H1 (cell line): Measurements from ENCODE around the gene ARID1B. TPM values are rescaled to one million over a fixed set of nuclear protein-coding genes. Genes with fewer than 3 reads are reported as not detected.

Experiments used
- CTCF ChIA-PET: fragments of 300-600 bp; sonication (Branson Sonifier 250); formaldehyde crosslinking; loops from one replicate; lab custom pipeline; 2021; ENCODE audit not compliant: partially characterized antibody; lab: Charles Lee
- POLR2A ChIA-PET: fragments of 300-600 bp; sonication (Branson Sonifier 250); formaldehyde crosslinking; loops from one replicate; lab custom pipeline; 2021; ENCODE audit warnings: inconsistent platforms; ENCODE audit not compliant: partially characterized antibody; lab: Charles Lee
- DNase-seq, 2 experiments: peaks; one replicate each; pipeline versions ENCODE4 v3.0.0 to v3.0.0-alpha.2; 2010 to 2022; ENCODE audit warnings: low spot score in 2 of 2, low read depth in 1 of 2, mixed read lengths in 1 of 2
- FAIRE-seq: peaks from 2 replicates; lab custom pipeline; 2011; peaks lifted over from hg19 to GRCh38; lab: Jason Lieb, UNC
- H2AFZ ChIP-seq: 2 replicates; pipeline ENCODE4 v1.8.1; 2012; ENCODE audit warnings: low read length, inconsistent platforms
- H2AK5ac ChIP-seq: 2 replicates; pipeline ENCODE4 v1.6.1; 2013; ENCODE audit warnings: low read depth, low read length
- H2BK120ac ChIP-seq: replicated peaks from 2 replicates; pipeline ENCODE3; 2013; ENCODE audit warnings: low read depth, low read length, inconsistent platforms
- H2BK12ac ChIP-seq: 2 replicates; pipeline ENCODE4 v1.6.1; 2013; ENCODE audit warnings: low read depth, low read length
- H2BK15ac ChIP-seq: 2 replicates; pipeline ENCODE4 v1.6.1; 2013; ENCODE audit warnings: low read length
- H2BK20ac ChIP-seq: 2 replicates; pipeline ENCODE4 v1.6.1; 2013; ENCODE audit warnings: low read length
- H2BK5ac ChIP-seq: 2 replicates; pipeline ENCODE4 v1.6.1; 2013; ENCODE audit warnings: low read depth, low read length
- H3K14ac ChIP-seq: 2 replicates; pipeline ENCODE4 v1.6.1; 2013; ENCODE audit warnings: inconsistent platforms; ENCODE audit not compliant: insufficient read length
- H3K18ac ChIP-seq: 2 replicates; pipeline ENCODE4 v1.6.1; 2013; ENCODE audit warnings: low read length; ENCODE audit errors: extremely low read depth
- H3K23ac ChIP-seq: 2 replicates; pipeline ENCODE4 v1.6.1; 2013; ENCODE audit warnings: inconsistent platforms; ENCODE audit not compliant: insufficient read length
- H3K23me2 ChIP-seq: 2 replicates; pipeline ENCODE4 v1.6.1; 2013; ENCODE audit warnings: low read depth, low read length
- H3K27ac ChIP-seq: 2 replicates; pipeline ENCODE4 v1.6.1; 2011; ENCODE audit warnings: low read depth, low read length, inconsistent platforms
- H3K27me3 ChIP-seq, 4 experiments: replicated peaks in 1 of 4; 1 replicate in 1 of 4; 2 replicates in 3 of 4; pipeline versions ENCODE4 v1.6.1 to v1.8.1; 2011 to 2013; ENCODE audit warnings: low read length in 3 of 4, mild to moderate bottlenecking in 3 of 4, inconsistent platforms in 2 of 4, mixed read lengths in 2 of 4, moderate library complexity in 1 of 4; ENCODE audit not compliant: control insufficient read depth in 3 of 4, insufficient read depth in 3 of 4; ENCODE audit errors: extremely low read depth in 1 of 4
- H3K36me3 ChIP-seq, 4 experiments: 2 replicates each; pipeline versions ENCODE4 v1.6.1 to v1.8.1; 2011 to 2013; ENCODE audit warnings: mild to moderate bottlenecking in 4 of 4, low read length in 3 of 4, moderate library complexity in 2 of 4, control low read depth in 1 of 4, inconsistent platforms in 1 of 4; ENCODE audit not compliant: insufficient read depth in 4 of 4, control insufficient read depth in 2 of 4
- H3K4ac ChIP-seq: replicated peaks from 2 replicates; pipeline ENCODE3; 2013; ENCODE audit warnings: low read length, low read depth, mixed read lengths, inconsistent platforms; ENCODE audit not compliant: insufficient read length
- H3K4me1 ChIP-seq, 4 experiments: replicated peaks in 1 of 4; 1 replicate in 1 of 4; 2 replicates in 3 of 4; pipeline versions ENCODE4 v1.6.1 to v1.8.1; 2011 to 2013; ENCODE audit warnings: low read length in 3 of 4, inconsistent platforms in 2 of 4, mixed read lengths in 1 of 4; ENCODE audit not compliant: insufficient read depth in 4 of 4, control insufficient read depth in 3 of 4
- H3K4me2 ChIP-seq, 2 experiments: 2 replicates each; pipeline versions ENCODE4 v1.6.1 to v1.8.1; 2011 to 2013; ENCODE audit warnings: low read depth in 2 of 2, low read length in 2 of 2, control low read depth in 1 of 2, inconsistent platforms in 1 of 2, mild to moderate bottlenecking in 1 of 2; ENCODE audit not compliant: insufficient read depth in 1 of 2
- H3K4me3 ChIP-seq, 4 experiments: fragments of 200-600, 300-600 bp in 1 of 4; sonication (generic), shearing (Covaris generic), sonication (Bioruptor Twin) in 1 of 4; 2 replicates each; pipeline versions ENCODE4 v1.5.1 to v1.8.1; 2011 to 2016; ENCODE audit warnings: low read length in 4 of 4, low read depth in 3 of 4, control low read depth in 2 of 4, inconsistent platforms in 2 of 4, mild to moderate bottlenecking in 2 of 4, mixed read lengths in 1 of 4, moderate library complexity in 1 of 4; ENCODE audit not compliant: insufficient read depth in 2 of 4; ENCODE audit errors: extremely low read depth in 1 of 4
- H3K56ac ChIP-seq: replicated peaks from 2 replicates; pipeline ENCODE3; 2013; ENCODE audit warnings: low read depth, mild to moderate bottlenecking, mixed read lengths, low read length, inconsistent platforms; ENCODE audit not compliant: insufficient read length
- H3K79me1 ChIP-seq: 2 replicates; pipeline ENCODE4 v1.6.1; 2013; ENCODE audit warnings: low read depth, low read length, control low read depth
- H3K79me2 ChIP-seq, 2 experiments: 2 replicates each; pipeline versions ENCODE4 v1.6.1 to v1.8.1; 2012 to 2013; ENCODE audit warnings: low read length in 2 of 2, mild to moderate bottlenecking in 2 of 2, inconsistent platforms in 1 of 2; ENCODE audit not compliant: insufficient read depth in 2 of 2, control insufficient read depth in 1 of 2
- H3K9ac ChIP-seq, 4 experiments: replicated peaks in 1 of 4; 1 replicate in 1 of 4; 2 replicates in 3 of 4; pipeline versions ENCODE4 v1.6.1 to v1.8.1; 2011 to 2013; ENCODE audit warnings: low read depth in 3 of 4, low read length in 3 of 4, control low read depth in 2 of 4, mild to moderate bottlenecking in 2 of 4, moderate library complexity in 2 of 4, inconsistent platforms in 1 of 4; ENCODE audit errors: extremely low read depth in 1 of 4
- H3K9me3 ChIP-seq, 2 experiments: 2 replicates each; pipeline versions ENCODE4 v1.6.1 to v1.8.1; 2012 to 2013; ENCODE audit warnings: mild to moderate bottlenecking in 2 of 2, moderate library complexity in 2 of 2, control low read depth in 1 of 2, inconsistent platforms in 1 of 2, low read depth in 1 of 2, low read length in 1 of 2, mixed read lengths in 1 of 2; ENCODE audit not compliant: insufficient read depth in 2 of 2
- H4K20me1 ChIP-seq, 2 experiments: replicated peaks in 1 of 2; 2 replicates each; pipeline versions ENCODE3 to v1.8.1; 2011 to 2013; ENCODE audit warnings: inconsistent platforms in 2 of 2, low read length in 2 of 2, mild to moderate bottlenecking in 1 of 2; ENCODE audit not compliant: insufficient read depth in 2 of 2, control insufficient read depth in 1 of 2
- H4K5ac ChIP-seq: 2 replicates; pipeline ENCODE4 v1.6.1; 2013; ENCODE audit warnings: low read length, low read depth, mixed read lengths, inconsistent platforms; ENCODE audit not compliant: insufficient read length
- H4K8ac ChIP-seq: 2 replicates; pipeline ENCODE4 v1.8.0; 2013; ENCODE audit warnings: mild to moderate bottlenecking, moderate library complexity, low read length, inconsistent platforms; ENCODE audit not compliant: insufficient read depth; ENCODE audit errors: extremely low read depth
- H4K91ac ChIP-seq: replicated peaks from 2 replicates; pipeline ENCODE3; 2013; ENCODE audit warnings: low read length, mixed read lengths, inconsistent platforms; ENCODE audit not compliant: insufficient read length
- GTF2F1 ChIP-seq: IDR thresholded peaks from 2 replicates; pipeline ENCODE4 v1.6.1; 2012; ENCODE audit warnings: low read depth, low read length, improper control_type of control experiment, borderline replicate concordance
- JUN ChIP-seq: IDR thresholded peaks from 2 replicates; pipeline ENCODE4 v1.6.1; 2011; ENCODE audit warnings: low read depth, mild to moderate bottlenecking, improper control_type of control experiment, low read length
- TAF7 ChIP-seq: optimal IDR thresholded peaks from 2 replicates; pipeline ENCODE3; 2011; ENCODE audit warnings: low read depth, mild to moderate bottlenecking, inconsistent platforms, low read length, moderate library complexity, borderline replicate concordance
- TEAD4 ChIP-seq: IDR thresholded peaks from 2 replicates; pipeline ENCODE4 v1.6.1; 2012; ENCODE audit warnings: low read depth, low read length, inconsistent platforms, mixed read lengths
- WGBS, 2 experiments: shearing (Covaris generic) in 1 of 2; methylation state at CpG; one replicate each; pipeline versions ENCODE4 v1.1.6 to v1.1.7; 2013 to 2015; ENCODE audit warnings: low lambda C conversion rate in 2 of 2, mixed read lengths in 2 of 2, inconsistent platforms in 1 of 2, low coverage in 1 of 2, missing lambda C conversion rate in 1 of 2; ENCODE audit not compliant: insufficient replicate concordance in 2 of 2, insufficient coverage in 1 of 2, insufficient read length in 1 of 2; ENCODE audit errors: extremely low coverage in 1 of 2, missing lambda C conversion rate in 1 of 2; 5-methylcytosine and 5-hydroxymethylcytosine counted together
- polyA plus RNA-seq, 7 experiments: library from polyadenylated mRNA; depleted of rRNA in 3 of 7; stranded (reverse) in 5 of 7; unstranded in 2 of 7; fragments of >200 nt in 5 of 7; fragments of 200-250 nt in 2 of 7; gene quantifications; 1 replicate in 5 of 7; 2 replicates in 1 of 7; 4 replicates in 1 of 7; pipeline versions ENCODE4 v1.2.1 to v1.2.3, GENCODE V29; 2011 to 2013; ENCODE audit warnings: missing spikeins in 2 of 7, mixed read lengths in 2 of 7
- total RNA-seq: library from RNA; stranded (reverse); fragmentation: NEBNext Ultra II Directional; extraction: Animal tissue kit (Norgen Biotek cat#: 25700); gene quantifications from 2 replicates; pipeline ENCODE4 v1.2.1, GENCODE V29; 2021
- TF ChIP-seq, protein P1 (sequence below): IDR thresholded peaks from 2 replicates; pipeline ENCODE4 v1.6.1; 2011; ENCODE audit warnings: low read length, improper control_type of control experiment

The ARID1B gene
- total and polyA plus RNA-seq, 2 of the 8 experiments (the other 6 are each of a cell fraction or from before 2014, with no cell fraction given): 24.3 to 70.3 TPM

DNA sequence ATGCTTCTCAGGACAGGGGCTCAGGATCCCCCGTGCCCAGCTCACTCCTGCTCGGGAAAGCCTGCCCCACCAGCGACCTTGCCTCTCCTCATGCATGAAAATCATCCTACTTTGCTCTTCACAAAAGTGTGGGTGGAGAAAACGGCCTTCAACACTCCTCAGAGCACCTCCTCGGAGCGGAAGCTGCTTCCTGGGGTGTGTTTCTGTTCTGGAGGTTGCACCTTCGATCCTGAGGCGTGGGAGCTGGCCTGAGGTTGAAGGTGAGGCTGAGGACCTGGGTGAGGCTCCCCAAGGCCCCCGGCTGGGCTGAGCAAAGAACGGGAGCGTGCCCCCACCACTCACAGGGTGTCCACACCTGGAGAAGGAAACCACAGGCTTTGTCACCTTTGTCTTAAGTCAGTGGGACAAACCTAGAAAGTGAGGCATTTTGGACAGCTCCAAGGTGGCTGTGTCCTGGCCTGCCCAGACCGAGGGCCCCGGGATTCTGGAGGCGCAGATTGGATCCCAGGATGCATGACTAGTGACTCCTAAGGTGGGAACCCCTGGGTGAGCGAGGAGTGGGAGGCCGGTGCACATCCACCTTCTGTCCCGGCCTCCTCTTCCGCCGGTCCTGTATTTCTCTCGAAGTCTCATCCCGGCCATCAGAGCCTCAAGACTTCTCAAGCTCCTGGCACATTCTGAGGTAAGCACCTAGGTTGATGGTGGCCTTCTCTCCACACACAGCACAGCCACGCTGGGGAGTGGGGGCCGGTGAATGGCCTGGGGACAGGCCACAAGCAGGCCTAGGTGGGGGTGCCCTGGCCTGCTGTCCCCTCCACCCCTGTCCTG, 441.4 kb downstream of the ARID1B start:
- H3K27me3 ChIP-seq: peaks cover 0 to 2% (median 0%) of the 10 kb centered on the region in 4 experiments; a peak in 1 of 7 replicates
- no peaks in the 10 kb centered on the region for H3K36me3 ChIP-seq
- no peak overlapping the region for H3K4me2 ChIP-seq
- no peak overlapping the region for H2BK15ac ChIP-seq
- FAIRE-seq: no peak
- H2AK5ac ChIP-seq: no peak overlapping the region
- no peak overlapping the region for H3K18ac ChIP-seq
- no peak overlapping the region for H3K27ac ChIP-seq
- H2BK5ac ChIP-seq: no peak overlapping the region
- no peak overlapping the region for H3K4ac ChIP-seq
- H3K79me1 ChIP-seq: no peaks in the 10 kb centered on the region
- ChIA-PET CTCF (interaction anchor here (0.6 to 2.6 kb wide), 7 partner anchors 8 to 59 kb away, joined by 3 to 13 read pairs (median 4); no protein-coding TSS in a partner anchor), POLR2A (no interaction called here)
- H2AFZ ChIP-seq: no peak overlapping the region
- no peak overlapping the region for H3K14ac ChIP-seq
- H2BK20ac ChIP-seq: no peak overlapping the region
- no peaks in the 10 kb centered on the region for H3K9me3 ChIP-seq
- peak overlapping the region; percentile 58; the same call in 1 of the 2 replicates for H4K8ac ChIP-seq
- no peak overlapping the region for H4K5ac ChIP-seq
- 0 out of 2 replicates have a peak overlapping the region, but pooled peaks have one; percentile 60 for H2BK12ac ChIP-seq
- peaks cover 0 to 3% of the 10 kb centered on the region in 2 experiments for H4K20me1 ChIP-seq
- no peaks in the 10 kb centered on the region for H3K79me2 ChIP-seq
- no peak overlapping the region for H3K4me3 ChIP-seq
- WGBS, 2 experiments: 94% methylated on average over 21 of the region's 23 CpGs; no CpG with 5 or more reads in 1 of the 2 experiments
- DNase-seq: no peak
- H3K56ac ChIP-seq: no peak overlapping the region
- peaks cover 3% of the 10 kb centered on the region; the same call in 1 of the 2 replicates for H3K23me2 ChIP-seq
- peaks cover 0 to 6% (median 0%) of the 10 kb centered on the region in 4 experiments; a peak in 1 of 7 replicates for H3K4me1 ChIP-seq
- peak overlapping the region; percentile 32 for H4K91ac ChIP-seq
- no peak overlapping the region for H3K23ac ChIP-seq
- H2BK120ac ChIP-seq: no peak overlapping the region
- no peak overlapping the region for H3K9ac ChIP-seq
- no peak for TF ChIP-seq TAF7
- TF ChIP-seq, protein P1, sequence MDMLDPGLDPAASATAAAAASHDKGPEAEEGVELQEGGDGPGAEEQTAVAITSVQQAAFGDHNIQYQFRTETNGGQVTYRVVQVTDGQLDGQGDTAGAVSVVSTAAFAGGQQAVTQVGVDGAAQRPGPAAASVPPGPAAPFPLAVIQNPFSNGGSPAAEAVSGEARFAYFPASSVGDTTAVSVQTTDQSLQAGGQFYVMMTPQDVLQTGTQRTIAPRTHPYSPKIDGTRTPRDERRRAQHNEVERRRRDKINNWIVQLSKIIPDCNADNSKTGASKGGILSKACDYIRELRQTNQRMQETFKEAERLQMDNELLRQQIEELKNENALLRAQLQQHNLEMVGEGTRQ: no peak
- no peak for TF ChIP-seq GTF2F1
- no peak for TF ChIP-seq TEAD4
- no peak for TF ChIP-seq JUN
